ENCODE results near the gene ARHGAP42.
"Not testable (repeated sequence)": the region's sequence is repeated elsewhere in the genome, so short reads cannot be mapped to it uniquely, and the experiment has no call there.

The ARHGAP42 gene

GRCh38 chr11:100687054-100687629, at the start of gene ARHGAP42:
Gene ARHGAP42, plus strand, starts transcription at chr11:100687288. Its CDS starts 391 bp downstream, at chr11:100687679.
- no peak for DNase-seq

GRCh38 chr11:100637706-100638105, 49.4 kb upstream of the ARHGAP42 start:
- DNase-seq = no peak

- no peak for DNase-seq
These were observed 48.4 kb upstream of the ARHGAP42 start for GRCh38 chr11:100638648-100639047.

GRCh38 chr11:100639140-100639539, 47.9 kb upstream of the ARHGAP42 start:
- DNase-seq = no peak

- DNase-seq = no peak
These were observed 47.0 kb upstream of the ARHGAP42 start for GRCh38 chr11:100640071-100640470.

GRCh38 chr11:100640646-100641045, 46.4 kb upstream of the ARHGAP42 start:
- DNase-seq = no peak

GRCh38 chr11:100641456-100641855, 45.6 kb upstream of the ARHGAP42 start:
- DNase-seq = no peak

- DNase-seq = no peak
These were observed 40.5 kb upstream of the ARHGAP42 start for GRCh38 chr11:100646545-100646944.

- no peak for DNase-seq
These were observed 39.2 kb upstream of the ARHGAP42 start for GRCh38 chr11:100647861-100648260.

GRCh38 chr11:100663583-100663982, 23.5 kb upstream of the ARHGAP42 start:
- DNase-seq = no peak

- DNase-seq = no peak
These were observed 23.1 kb upstream of the ARHGAP42 start for GRCh38 chr11:100663996-100664395.

- DNase-seq = not testable (repeated sequence)
These were observed 20.3 kb upstream of the ARHGAP42 start for GRCh38 chr11:100666816-100667215.

- DNase-seq = no peak
These were observed 19.6 kb upstream of the ARHGAP42 start for GRCh38 chr11:100667449-100667848.

- DNase-seq = no peak
These were observed 16.9 kb upstream of the ARHGAP42 start for GRCh38 chr11:100670140-100670539.

- DNase-seq = no peak
These were observed 15.6 kb upstream of the ARHGAP42 start for GRCh38 chr11:100671471-100671870.

GRCh38 chr11:100672498-100673033, 14.5 kb upstream of the ARHGAP42 start:
- no peak for DNase-seq

GRCh38 chr11:100673063-100673462, 14.0 kb upstream of the ARHGAP42 start:
- no peak for DNase-seq

GRCh38 chr11:100674212-100674611, 12.9 kb upstream of the ARHGAP42 start:
- no peak for DNase-seq

GRCh38 chr11:100675115-100675650, 11.9 kb upstream of the ARHGAP42 start:
- no peak for DNase-seq

GRCh38 chr11:100676901-100677300, 10.2 kb upstream of the ARHGAP42 start:
- DNase-seq = no peak

GRCh38 chr11:100677796-100678195, 9.3 kb upstream of the ARHGAP42 start:
- DNase-seq = no peak

- no peak for DNase-seq
These were observed 7.0 kb upstream of the ARHGAP42 start for GRCh38 chr11:100680070-100680469.

GRCh38 chr11:100681064-100681502, 6.0 kb upstream of the ARHGAP42 start:
- DNase-seq = no peak

- no peak for DNase-seq
These were observed 4.7 kb upstream of the ARHGAP42 start for GRCh38 chr11:100682247-100682969.

Measured in activated naive CD4-positive, alpha-beta T cell treated with anti-CD3 and anti-CD28 coated beads, Interleukin-2, amount 50 U/mL, for 16 hours (primary cell).